Activated naive CD8-positive, alpha-beta T cell treated with anti-CD3 and anti-CD28 coated beads, Interleukin-2, amount 50 U/mL, for 24 hours (primary cell): ENCODE results near the gene BOC.

Experiments
- ATAC-seq: fragments of 150-1000 bp; cut with Tn5 transposase; one replicate; pipeline ENCODE4 v1.10.0; 2021
- DNase-seq: peaks from one replicate; pipeline ENCODE4 v3.0.0; 2021
- H3K27ac Mint-ChIP-seq: one replicate; pipeline ENCODE4 v1.8.0; 2021; ENCODE audit warnings: mild to moderate bottlenecking, mixed read lengths
- H3K27me3 Mint-ChIP-seq: one replicate; pipeline ENCODE4 v1.8.0; 2021; ENCODE audit warnings: mixed read lengths
- H3K36me3 Mint-ChIP-seq: one replicate; pipeline ENCODE4 v1.8.0; 2021; ENCODE audit warnings: low read depth, mixed read lengths
- H3K4me1 Mint-ChIP-seq: one replicate; pipeline ENCODE4 v1.8.0; 2021; ENCODE audit warnings: mixed read lengths
- H3K4me3 Mint-ChIP-seq: one replicate; pipeline ENCODE4 v1.8.0; 2021; ENCODE audit warnings: mild to moderate bottlenecking, moderate library complexity, mixed read lengths
- H3K9me3 Mint-ChIP-seq: one replicate; pipeline ENCODE4 v1.8.0; 2021; ENCODE audit warnings: mixed read lengths

Gene BOC

DNA sequence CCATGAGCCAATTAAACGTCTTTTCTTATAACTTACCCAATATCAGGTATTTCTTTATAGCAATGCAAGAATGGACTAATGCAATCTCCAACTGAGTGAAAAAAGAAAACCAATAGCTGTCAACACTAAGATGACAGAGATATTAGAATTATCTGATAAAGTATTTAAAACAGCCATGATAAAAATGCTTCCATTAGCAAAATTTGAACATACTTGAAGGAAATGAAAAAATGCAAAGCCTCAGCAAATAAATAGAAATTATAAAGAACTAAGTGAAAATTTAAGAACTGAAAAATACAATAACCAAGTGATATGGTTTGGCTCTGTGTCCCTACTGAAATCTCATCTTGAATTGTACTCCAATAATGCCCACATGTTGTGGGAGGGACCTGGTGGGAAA, 99.6 kb downstream of the BOC start:
- Mint-ChIP-seq H3K27me3 (no peaks in the 10 kb centered on the region), H3K27ac (no peak overlapping the region), H3K4me3 (no peak overlapping the region), H3K36me3 (peaks cover 36% of the 10 kb centered on the region), H3K9me3 (peaks cover 29% of the 10 kb centered on the region), H3K4me1 (no peaks in the 10 kb centered on the region)
- DNase-seq (no peak), ATAC-seq (no peak)

DNA sequence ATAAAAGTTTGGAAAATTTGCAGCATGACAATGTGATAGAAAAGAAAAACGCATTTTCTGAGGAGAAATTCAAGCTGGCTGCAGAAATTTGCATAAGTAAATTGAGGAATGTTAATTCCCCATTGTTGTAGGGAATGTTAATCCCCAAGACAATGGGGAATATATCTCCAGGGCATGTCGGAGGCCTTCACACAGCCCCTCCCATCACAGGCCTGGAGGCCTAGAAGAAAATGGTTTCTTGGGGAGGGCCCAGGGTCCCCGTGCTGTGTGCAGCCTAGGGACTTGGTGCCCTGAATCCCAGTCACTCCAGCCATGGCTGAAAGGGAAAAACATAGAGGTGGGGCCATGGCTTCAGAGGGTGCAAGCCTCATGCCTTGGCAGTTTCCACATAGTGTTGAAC, 101.1 kb downstream of the BOC start:
- ATAC-seq, result no peak
- Mint-ChIP-seq H3K9me3 (peaks cover 32% of the 10 kb centered on the region), H3K27me3 (no peaks in the 10 kb centered on the region), H3K4me1 (no peaks in the 10 kb centered on the region), H3K36me3 (peaks cover 45% of the 10 kb centered on the region), H3K4me3 (no peak overlapping the region), H3K27ac (no peak overlapping the region)
- no peak for DNase-seq

DNA sequence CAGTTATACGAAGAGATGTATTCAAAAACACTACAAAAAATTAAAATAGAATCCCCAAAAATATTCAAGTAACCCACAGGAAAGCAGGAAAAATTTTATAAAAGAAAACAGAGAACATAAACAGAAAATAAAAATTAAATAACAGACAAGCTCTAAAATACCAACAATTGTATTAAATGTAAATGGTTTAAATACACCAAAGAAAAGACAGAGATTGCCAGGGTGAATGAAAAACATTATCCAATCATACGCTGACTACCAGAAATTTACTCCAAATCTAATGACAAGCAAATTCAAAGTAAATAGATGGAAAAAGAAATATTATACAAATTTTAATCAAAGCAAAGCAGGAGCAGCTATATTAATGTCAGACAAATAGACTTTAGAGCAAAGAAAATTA, 103.6 kb downstream of the BOC start:
- Mint-ChIP-seq H3K36me3 (peaks cover 67% of the 10 kb centered on the region), H3K27ac (no peak overlapping the region), H3K4me3 (no peak overlapping the region), H3K4me1 (no peaks in the 10 kb centered on the region), H3K27me3 (no peaks in the 10 kb centered on the region), H3K9me3 (peaks cover 40% of the 10 kb centered on the region)
- ATAC-seq, result no peak
- no peak for DNase-seq

DNA sequence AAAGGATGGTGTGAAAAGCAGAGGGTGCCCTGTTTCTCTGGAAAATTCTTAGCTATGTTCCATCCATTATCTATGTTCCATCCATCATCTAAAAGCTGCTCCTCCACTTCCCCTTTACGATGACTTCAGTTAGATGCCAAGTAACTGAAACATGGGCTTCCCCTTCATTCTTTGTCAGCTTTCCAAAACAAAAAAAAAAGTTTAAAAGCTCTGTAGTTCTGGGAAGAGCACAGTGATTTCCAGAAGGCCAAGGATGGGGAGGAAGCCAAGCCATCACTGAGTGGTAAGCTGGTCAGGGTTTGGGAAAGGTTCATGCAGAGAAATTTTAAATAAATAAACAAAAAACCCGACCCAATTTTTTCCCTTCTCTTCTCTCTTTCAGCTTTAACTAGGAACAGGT, 118.4 kb downstream of the BOC start:
- ATAC-seq (no peak), DNase-seq (no peak)
- no peaks in the 10 kb centered on the region for H3K27me3 Mint-ChIP-seq
- H3K4me3 Mint-ChIP-seq, result no peak overlapping the region
- no peaks in the 10 kb centered on the region for H3K4me1 Mint-ChIP-seq
- peaks cover 31% of the 10 kb centered on the region for H3K36me3 Mint-ChIP-seq
- H3K27ac Mint-ChIP-seq, result no peak overlapping the region
- H3K9me3 Mint-ChIP-seq, result no peaks in the 10 kb centered on the region

DNA sequence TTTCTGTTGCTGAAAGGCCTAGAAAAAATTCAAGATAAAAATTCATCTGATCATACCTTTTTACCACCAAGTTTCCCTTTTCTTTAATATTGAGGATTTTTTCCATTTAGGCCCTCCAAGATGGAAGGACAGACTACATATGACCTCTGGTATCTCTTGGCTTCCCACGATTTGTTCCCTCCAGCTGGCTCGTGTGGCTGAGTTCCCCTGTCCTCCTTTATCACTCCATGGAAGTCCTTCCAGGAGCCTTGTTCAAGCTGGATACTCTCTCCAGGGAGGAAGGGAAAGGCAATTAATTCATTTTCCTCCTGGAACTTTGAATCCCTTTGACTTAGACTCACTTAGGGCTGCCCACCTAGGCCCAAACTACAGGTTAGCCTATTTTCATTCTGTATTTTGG, 119.4 kb downstream of the BOC start:
- Mint-ChIP-seq H3K4me1 (no peaks in the 10 kb centered on the region), H3K27ac (no peak overlapping the region)

DNA sequence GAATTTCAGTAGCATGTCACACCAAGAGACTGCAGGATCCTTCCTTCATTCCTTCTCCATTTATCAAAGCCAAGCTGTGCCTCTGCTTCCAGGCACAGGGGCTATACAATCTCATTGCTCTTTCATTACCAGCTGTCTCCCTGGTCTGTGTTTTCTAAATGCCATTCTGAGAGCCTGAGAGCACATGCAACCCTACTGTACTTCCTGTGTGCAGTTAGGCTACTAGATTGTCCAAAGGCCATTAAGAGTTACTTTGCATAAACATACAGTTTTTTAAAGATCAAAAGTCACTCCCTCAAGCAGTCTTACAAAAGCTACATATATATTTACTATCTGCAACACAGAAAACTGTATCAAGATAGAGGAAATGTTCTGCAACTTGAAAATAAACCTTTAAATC, 119.8 kb downstream of the BOC start:
- peaks cover 21% of the 10 kb centered on the region for H3K36me3 Mint-ChIP-seq
- ATAC-seq (no peak), DNase-seq (no peak)
- no peaks in the 10 kb centered on the region for H3K27me3 Mint-ChIP-seq
- no peaks in the 10 kb centered on the region for H3K4me1 Mint-ChIP-seq
- H3K9me3 Mint-ChIP-seq, result no peaks in the 10 kb centered on the region
- no peak overlapping the region for H3K4me3 Mint-ChIP-seq
- no peak overlapping the region for H3K27ac Mint-ChIP-seq

More for the DNA sequence above, 119.4 kb downstream of the BOC start:
- no peaks in the 10 kb centered on the region for H3K9me3 Mint-ChIP-seq
- ATAC-seq (no peak), DNase-seq (no peak)
- H3K27me3 Mint-ChIP-seq, result no peaks in the 10 kb centered on the region
- peaks cover 25% of the 10 kb centered on the region for H3K36me3 Mint-ChIP-seq
- no peak overlapping the region for H3K4me3 Mint-ChIP-seq
